Activated CD8-positive, alpha-beta memory T cell treated with anti-CD3 and anti-CD28 coated beads, Interleukin-2, amount 50 U/mL, for 1 hour (primary cell): Measurements from ENCODE around the gene CDK13.
"Not testable (repeated sequence)": the region's sequence is repeated elsewhere in the genome, so short reads cannot be mapped to it uniquely, and the experiment has no call there.

Experiments
- DNase-seq: peaks from one replicate; pipeline ENCODE4 v3.0.0-alpha.2; 2020; ENCODE audit errors: extremely low read depth

CDK13 gene

GRCh38 chr7:40147371-40148246, 197.6 kb downstream of the CDK13 start:
- DNase-seq = no peak

GRCh38 chr7:40148247-40148580, 198.2 kb downstream of the CDK13 start:
- DNase-seq = not testable (repeated sequence)

- DNase-seq = no peak
These were observed 198.6 kb downstream of the CDK13 start for GRCh38 chr7:40148671-40149070.
